ENCODE results near the gene PTCD1. TPM values are rescaled to one million over a fixed set of nuclear protein-coding genes. Genes with fewer than 3 reads are reported as not detected.
"Not testable (repeated sequence)": the region's sequence is repeated elsewhere in the genome, so short reads cannot be mapped to it uniquely, and the experiment has no call there.

Gene PTCD1
- total RNA-seq, 1 donor from 2014 or later, result 2.6 TPM

GRCh38 chr7:99389772-99390171 is 48.8 kb downstream of the PTCD1 start:
- H3K36me3 ChIP-seq, result peaks cover 52 to 63% of the 10 kb centered on the region in 2 donors
- no peak overlapping the region for H3K27ac ChIP-seq
- no peak overlapping the region for H3K4me3 ChIP-seq
- peaks cover 8 to 11% of the 10 kb centered on the region in 2 donors for H3K4me1 ChIP-seq
- TF ChIP-seq CTCF (IDR thresholded peaks at IDR 0.05), result no peak
- no peak for DNase-seq (ENCODE audit: low spot score in 2 of 2)
- intact Hi-C loops (cut with DNase I), result no loop called here
- H3K27me3 ChIP-seq, result no peaks in the 10 kb centered on the region
- no peaks in the 10 kb centered on the region for H3K9me3 ChIP-seq

GRCh38 chr7:99387912-99388311 is 50.7 kb downstream of the PTCD1 start:
- peaks cover 52 to 54% of the 10 kb centered on the region in 2 donors for H3K36me3 ChIP-seq
- no peak overlapping the region for H3K4me3 ChIP-seq
- no peak for DNase-seq (ENCODE audit: low spot score in 2 of 2)
- H3K4me1 ChIP-seq, result peaks cover 6 to 7% of the 10 kb centered on the region in 2 donors
- H3K9me3 ChIP-seq, result no peaks in the 10 kb centered on the region
- TF ChIP-seq CTCF (IDR thresholded peaks at IDR 0.05), result no peak
- no peaks in the 10 kb centered on the region for H3K27me3 ChIP-seq
- H3K27ac ChIP-seq, result no peak overlapping the region
- intact Hi-C loops (cut with DNase I), result no loop called here

GRCh38 chr7:99387239-99387635 is 51.4 kb downstream of the PTCD1 start:
- H3K9me3 ChIP-seq; H3K27me3 ChIP-seq; H3K4me1 ChIP-seq; H3K4me3 ChIP-seq; H3K27ac ChIP-seq; intact Hi-C loops (cut with DNase I); DNase-seq (ENCODE audit: low spot score in 2 of 2): not testable (repeated sequence)
- H3K36me3 ChIP-seq, result peaks cover 52 to 54% of the 10 kb centered on the region in 2 donors

GRCh38 chr7:99386584-99387238 is 51.9 kb downstream of the PTCD1 start:
- peak in 1 of 3 experiments; percentile 28 for TF ChIP-seq CTCF (IDR thresholded peaks at IDR 0.05)
- H3K4me1 ChIP-seq, result peaks cover 0 to 3% of the 10 kb centered on the region in 2 donors
- no peaks in the 10 kb centered on the region for H3K9me3 ChIP-seq
- intact Hi-C loops (cut with DNase I), result no loop called here
- no peak overlapping the region for H3K27ac ChIP-seq
- DNase-seq (ENCODE audit: low spot score in 2 of 2), result no peak
- H3K4me3 ChIP-seq, result no peak overlapping the region
- H3K27me3 ChIP-seq, result no peaks in the 10 kb centered on the region
- peaks cover 52 to 54% of the 10 kb centered on the region in 2 donors for H3K36me3 ChIP-seq

GRCh38 chr7:99385564-99385963 is 53.0 kb downstream of the PTCD1 start:
- no peak for TF ChIP-seq CTCF (IDR thresholded peaks at IDR 0.05)
- Histone ChIP-seq H3K4me3 (no peak overlapping the region), H3K9me3 (no peaks in the 10 kb centered on the region), H3K4me1 (peaks cover 6 to 13% of the 10 kb centered on the region in 2 donors), H3K36me3 (peaks cover 42 to 44% of the 10 kb centered on the region in 2 donors), H3K27me3 (no peaks in the 10 kb centered on the region), H3K27ac (no peak overlapping the region)
- no peak for DNase-seq (ENCODE audit: low spot score in 2 of 2)
- intact Hi-C loops (cut with DNase I), result no loop called here

- no peak overlapping the region for H3K4me3 ChIP-seq
- no peak overlapping the region for H3K27ac ChIP-seq
- no peak for TF ChIP-seq CTCF (IDR thresholded peaks at IDR 0.05)
- peaks cover 17 to 24% of the 10 kb centered on the region in 2 donors for H3K4me1 ChIP-seq
- H3K9me3 ChIP-seq, result no peaks in the 10 kb centered on the region
- no peak for DNase-seq (ENCODE audit: low spot score in 2 of 2)
- peaks cover 32 to 34% of the 10 kb centered on the region in 2 donors for H3K36me3 ChIP-seq
- intact Hi-C loops (cut with DNase I), result no loop called here
- no peaks in the 10 kb centered on the region for H3K27me3 ChIP-seq
These were observed 54.1 kb downstream of the PTCD1 start for GRCh38 chr7:99384523-99384922.

Measured in ascending aorta (tissue), 2 donors.